ENCODE results near the gene LMX1B. TPM values are rescaled to one million over a fixed set of nuclear protein-coding genes. Genes with fewer than 3 reads are reported as not detected.
"Not testable (repeated sequence)": the region's sequence is repeated elsewhere in the genome, so short reads cannot be mapped to it uniquely, and the experiment has no call there.

LMX1B gene
- total RNA-seq, 1 experiment from 2014 or later: not detected

GRCh38 chr9:126633881-126634558 is 20.3 kb downstream of the LMX1B start:
- no peak for DNase-seq (ENCODE audit: low read depth)

GRCh38 chr9:126635061-126635460 is 21.3 kb downstream of the LMX1B start:
- no peak for DNase-seq (ENCODE audit: low read depth)

- no peak for DNase-seq (ENCODE audit: low read depth)
Measured at GRCh38 chr9:126635661-126636439, 22.1 kb downstream of the LMX1B start.

GRCh38 chr9:126636983-126637798 is 23.5 kb downstream of the LMX1B start:
- DNase-seq (ENCODE audit: low read depth): no peak

GRCh38 chr9:126638571-126639132 is 24.9 kb downstream of the LMX1B start:
- DNase-seq (ENCODE audit: low read depth): no peak

- DNase-seq (ENCODE audit: low read depth): no peak
Measured at GRCh38 chr9:126639318-126640000, 25.7 kb downstream of the LMX1B start.

- DNase-seq (ENCODE audit: low read depth): no peak
Measured at GRCh38 chr9:126641118-126641851, 27.6 kb downstream of the LMX1B start.

GRCh38 chr9:126642010-126642744 is 28.4 kb downstream of the LMX1B start:
- no peak for DNase-seq (ENCODE audit: low read depth)

- no peak for DNase-seq (ENCODE audit: low read depth)
Measured at GRCh38 chr9:126642839-126643238, 29.1 kb downstream of the LMX1B start.

- no peak for DNase-seq (ENCODE audit: low read depth)
Measured at GRCh38 chr9:126643945-126644527, 30.3 kb downstream of the LMX1B start.

GRCh38 chr9:126646162-126646561 is 32.4 kb downstream of the LMX1B start:
- no peak for DNase-seq (ENCODE audit: low read depth)

GRCh38 chr9:126647585-126648411 is 34.1 kb downstream of the LMX1B start:
- DNase-seq (ENCODE audit: low read depth): no peak

GRCh38 chr9:126649477-126649876 is 35.7 kb downstream of the LMX1B start:
- no peak for DNase-seq (ENCODE audit: low read depth)

- DNase-seq (ENCODE audit: low read depth): no peak
Measured at GRCh38 chr9:126650404-126651341, 36.9 kb downstream of the LMX1B start.

- DNase-seq (ENCODE audit: low read depth): no peak
Measured at GRCh38 chr9:126652140-126652582, 38.4 kb downstream of the LMX1B start.

- no peak for DNase-seq (ENCODE audit: low read depth)
Measured at GRCh38 chr9:126654124-126654523, 40.4 kb downstream of the LMX1B start.

GRCh38 chr9:126656214-126656613 is 42.5 kb downstream of the LMX1B start:
- not testable (repeated sequence) for DNase-seq (ENCODE audit: low read depth)

Measured in LHCN-M2 (cell line).